OCI-M2 (cell line): Measurements from ENCODE around the gene SELENOW.

Experiments
- DNase-seq: peaks from one replicate; lab custom pipeline; 2025; ENCODE audit not compliant: unreplicated experiment; lab: John Stamatoyannopoulos, UW

SELENOW gene

GRCh38 chr19:47819858-47820257, 41.4 kb downstream of the SELENOW start:
- no peak for DNase-seq

- no peak for DNase-seq
These were observed 41.9 kb downstream of the SELENOW start for GRCh38 chr19:47820410-47820809.

- no peak for DNase-seq
These were observed 43.0 kb downstream of the SELENOW start, which contains the start of gene CRX for GRCh38 chr19:47821460-47822020. TSS of gene CRX (plus strand) at chr19:47821937. CDS start at chr19:47834444, 12,507 bp downstream.

GRCh38 chr19:47824396-47824795, 45.9 kb downstream of the SELENOW start:
- no peak for DNase-seq

GRCh38 chr19:47826800-47827199, 48.3 kb downstream of the SELENOW start:
- no peak for DNase-seq

- DNase-seq: no peak
These were observed 54.2 kb downstream of the SELENOW start for GRCh38 chr19:47832723-47833122.
